ENCODE measurements around the gene GHR.

DNA sequence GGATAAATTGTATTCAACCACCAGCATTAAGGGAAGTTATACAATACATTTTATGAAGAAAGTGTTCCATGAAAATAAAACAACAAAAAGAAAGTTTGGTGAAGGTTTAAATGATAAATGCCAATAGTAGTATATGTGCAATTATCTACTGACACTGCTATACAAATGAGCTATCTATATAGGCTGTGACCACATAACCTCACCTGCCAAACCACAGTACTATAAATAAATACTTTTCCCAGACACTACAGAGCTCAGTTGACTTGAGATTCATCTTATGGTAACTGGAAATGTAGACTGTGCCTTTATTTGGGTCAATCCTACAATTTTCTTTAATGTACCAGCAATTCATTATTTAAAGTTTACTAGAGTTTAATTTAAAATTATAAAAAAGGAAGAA is 252.4 kb downstream of the GHR start:
- TF ChIP-seq, protein P1, sequence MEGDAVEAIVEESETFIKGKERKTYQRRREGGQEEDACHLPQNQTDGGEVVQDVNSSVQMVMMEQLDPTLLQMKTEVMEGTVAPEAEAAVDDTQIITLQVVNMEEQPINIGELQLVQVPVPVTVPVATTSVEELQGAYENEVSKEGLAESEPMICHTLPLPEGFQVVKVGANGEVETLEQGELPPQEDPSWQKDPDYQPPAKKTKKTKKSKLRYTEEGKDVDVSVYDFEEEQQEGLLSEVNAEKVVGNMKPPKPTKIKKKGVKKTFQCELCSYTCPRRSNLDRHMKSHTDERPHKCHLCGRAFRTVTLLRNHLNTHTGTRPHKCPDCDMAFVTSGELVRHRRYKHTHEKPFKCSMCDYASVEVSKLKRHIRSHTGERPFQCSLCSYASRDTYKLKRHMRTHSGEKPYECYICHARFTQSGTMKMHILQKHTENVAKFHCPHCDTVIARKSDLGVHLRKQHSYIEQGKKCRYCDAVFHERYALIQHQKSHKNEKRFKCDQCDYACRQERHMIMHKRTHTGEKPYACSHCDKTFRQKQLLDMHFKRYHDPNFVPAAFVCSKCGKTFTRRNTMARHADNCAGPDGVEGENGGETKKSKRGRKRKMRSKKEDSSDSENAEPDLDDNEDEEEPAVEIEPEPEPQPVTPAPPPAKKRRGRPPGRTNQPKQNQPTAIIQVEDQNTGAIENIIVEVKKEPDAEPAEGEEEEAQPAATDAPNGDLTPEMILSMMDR (IDR thresholded peaks at IDR 0.05; ENCODE audit: insufficient read depth, low read depth, low read length): no peak
- no peak for TF ChIP-seq EZH2 (IDR thresholded peaks at IDR 0.05; ENCODE audit: insufficient read depth, low read length)
